GM12878 (cell line): ENCODE data around the gene DYSF. TPM values are rescaled to one million over a fixed set of nuclear protein-coding genes. Genes with fewer than 3 reads are reported as not detected.

Experiments
- ATAC-seq: fragments of 200-7000 bp; cut with Tn5 transposase; 3 replicates; pipeline ENCODE4 v1.9.1; 2020; ENCODE audit warnings: mild to moderate bottlenecking, moderate library complexity
- BruUV-seq: library from RNA; stranded (reverse); fragments of 400-500 nt; replicated peaks from 2 replicates; lab custom pipeline; 2021; lab: Mats Ljungman, UMichigan
- CTCF ChIA-PET: fragments of 300-600 bp; sonication (Branson Sonifier 250); formaldehyde crosslinking; extraction: SDS; loops from one replicate; lab custom pipeline; 2021; ENCODE audit warnings: inconsistent platforms; lab: Yijun Ruan, JAX
- POLR2A ChIA-PET: fragments of 350-600 bp; formaldehyde crosslinking; extraction: SDS; loops from one replicate; lab custom pipeline; 2021; ENCODE audit warnings: inconsistent platforms; lab: Charles Lee
- RAD21 ChIA-PET: fragments of 300-600 bp; sonication (Branson Sonifier 250); formaldehyde crosslinking; loops from one replicate; lab custom pipeline; 2023; ENCODE audit warnings: antibody characterized with exemption; ENCODE audit not compliant: unreplicated experiment; lab: Charles Lee
- SMC1A ChIA-PET: fragments of 300-600 bp; sonication (Branson Sonifier 250); formaldehyde crosslinking; loops from one replicate; lab custom pipeline; 2023; ENCODE audit not compliant: unreplicated experiment, uncharacterized antibody; lab: Charles Lee
- DNase-seq: peaks from one replicate; pipeline ENCODE4 v3.0.0-alpha.2; 2011; ENCODE audit warnings: low read depth, low spot score
- FAIRE-seq: peaks from 3 replicates; lab custom pipeline; 2011; peaks lifted over from hg19 to GRCh38; lab: Jason Lieb, UNC
- H2AFZ ChIP-seq: 2 replicates; pipeline ENCODE4 v1.6.0; 2011; ENCODE audit warnings: low read depth, low read length, control low read depth; ENCODE audit not compliant: control insufficient read depth
- H3K27ac ChIP-seq: 2 replicates; pipeline ENCODE4 v1.5.1; 2011; ENCODE audit warnings: control low read depth; ENCODE audit not compliant: control insufficient read depth, insufficient read depth
- H3K27me3 ChIP-seq, 2 experiments: replicated peaks in 1 of 2; 2 replicates each; pipeline versions ENCODE4 v1.6.0 to v1.6.1; 2011; ENCODE audit warnings: low read length in 1 of 2; ENCODE audit not compliant: control insufficient read depth in 2 of 2, insufficient read depth in 2 of 2
- H3K36me3 ChIP-seq, 2 experiments: 2 replicates each; pipeline ENCODE4 v1.5.1; 2011; ENCODE audit warnings: low read length in 1 of 2; ENCODE audit not compliant: control insufficient read depth in 2 of 2, insufficient read depth in 2 of 2
- H3K4me1 ChIP-seq: 2 replicates; pipeline ENCODE4 v1.6.1; 2011; ENCODE audit warnings: mild to moderate bottlenecking, low read length, moderate library complexity, mixed read lengths; ENCODE audit not compliant: control insufficient read depth, insufficient read depth
- H3K4me2 ChIP-seq: 2 replicates; pipeline ENCODE4 v1.6.0; 2011; ENCODE audit warnings: control low read depth; ENCODE audit not compliant: control insufficient read depth, insufficient read depth
- H3K4me3 ChIP-seq: fragments of 200-600 bp; sonication (generic); 2 replicates; pipeline ENCODE4 v1.5.1; 2016
- H3K79me2 ChIP-seq: 2 replicates; pipeline ENCODE4 v1.6.0; 2011; ENCODE audit warnings: low read length; ENCODE audit not compliant: control insufficient read depth, insufficient read depth
- H3K9ac ChIP-seq: 2 replicates; pipeline ENCODE4 v1.8.0; 2011; ENCODE audit warnings: low read length, control low read depth, mixed read lengths; ENCODE audit not compliant: control insufficient read depth, insufficient read depth
- H3K9me3 ChIP-seq: replicated peaks from 3 replicates; pipeline ENCODE4 v1.5.1; 2011; ENCODE audit warnings: mild to moderate bottlenecking, low read length; ENCODE audit not compliant: control insufficient read depth, insufficient read depth
- H4K20me1 ChIP-seq: 2 replicates; pipeline ENCODE4 v1.6.0; 2011; ENCODE audit not compliant: control insufficient read depth, insufficient read depth
- CBX3 ChIP-seq: fragments of 200-600 bp; sonication (generic); IDR thresholded peaks from 2 replicates; pipeline ENCODE4 v1.6.1; 2016; ENCODE audit warnings: low read depth, borderline replicate concordance
- EP300 ChIP-seq, 2 experiments: fragments of 150-350 bp in 1 of 2; IDR thresholded peaks; 2 replicates each; pipeline ENCODE4 v1.6.1; 2011 to 2012; ENCODE audit warnings: low read depth in 2 of 2, low read length in 2 of 2, borderline replicate concordance in 1 of 2, improper control_type of control experiment in 1 of 2, inconsistent platforms in 1 of 2; ENCODE audit not compliant: control insufficient read depth in 1 of 2
- GATAD2B ChIP-seq: fragments of 450-650 bp; conservative IDR thresholded peaks from 2 replicates; pipeline ENCODE4 v1.6.1; 2017; ENCODE audit warnings: low read depth, mild to moderate bottlenecking, moderate library complexity
- HCFC1 ChIP-seq: fragments of 150-350 bp; IDR thresholded peaks from 2 replicates; pipeline ENCODE4 v1.6.1; 2014; ENCODE audit warnings: low read length
- MAX ChIP-seq: IDR thresholded peaks from 2 replicates; pipeline ENCODE4 v1.6.1; 2012; ENCODE audit warnings: low read depth, low read length, improper control_type of control experiment
- MEF2A ChIP-seq: IDR thresholded peaks from 2 replicates; pipeline ENCODE4 v1.6.1; 2011; ENCODE audit warnings: low read depth, mild to moderate bottlenecking, low read length, moderate library complexity; ENCODE audit not compliant: insufficient read depth
- NFYB ChIP-seq: IDR thresholded peaks from 2 replicates; pipeline ENCODE4 v1.6.1; 2011; ENCODE audit warnings: low read depth, mild to moderate bottlenecking, low read length, improper control_type of control experiment, moderate library complexity; ENCODE audit not compliant: insufficient read depth
- RAD21 ChIP-seq: IDR thresholded peaks from 2 replicates; pipeline ENCODE4 v1.6.1; 2011; ENCODE audit warnings: mild to moderate bottlenecking, low read depth, low read length, moderate library complexity; ENCODE audit not compliant: insufficient read depth
- SKIL ChIP-seq: fragments of 450-650 bp; IDR thresholded peaks from 2 replicates; pipeline ENCODE4 v1.6.1; 2017; ENCODE audit warnings: mild to moderate bottlenecking, low read depth, inconsistent platforms; ENCODE audit not compliant: poor library complexity, severe bottlenecking
- STAT3 ChIP-seq: IDR thresholded peaks from 2 replicates; pipeline ENCODE4 v1.6.1; 2011; ENCODE audit warnings: low read depth, low read length, improper control_type of control experiment
- TBL1XR1 ChIP-seq: IDR thresholded peaks from 2 replicates; pipeline ENCODE4 v1.6.1; 2012; ENCODE audit warnings: low read depth, low read length, improper control_type of control experiment
- WGBS: methylation state at CpG from one replicate; pipeline ENCODE4 v1.1.6; 2016; ENCODE audit warnings: low lambda C conversion rate; ENCODE audit not compliant: insufficient replicate concordance, insufficient coverage; ENCODE audit errors: missing lambda C conversion rate; 5-methylcytosine and 5-hydroxymethylcytosine counted together
- in situ Hi-C: fragments of 300-500 bp; cut with MboI; formaldehyde crosslinking; loops from 9 replicates; pipeline ENCODE4 v1.14.3; 2018; ENCODE audit warnings: mixed read lengths
- intact Hi-C: fragments of 100-400 bp; cut with micrococcal nuclease; formaldehyde crosslinking; loops from one replicate; pipeline ENCODE4 v1.14.2; 2022; ENCODE audit not compliant: unreplicated experiment
- polyA plus RNA-seq, 11 experiments: library from polyadenylated mRNA; depleted of rRNA in 4 of 11; unstranded in 6 of 11; stranded (reverse) in 5 of 11; fragments of >200 nt; fragmentation: Nextera tagmentation in 4 of 11; fragmentation: Illumina TruSeq in 1 of 11; extraction: Ambion mirVana in 4 of 11; extraction: Trizol in 1 of 11; gene quantifications; 1 replicate in 1 of 11; 2 replicates in 10 of 11; pipeline versions ENCODE4 v1.2.1 to v1.2.3, GENCODE V29; 2011 to 2016; ENCODE audit warnings: inconsistent platforms in 2 of 11, missing spikeins in 2 of 11, low read depth in 1 of 11
- total RNA-seq, 4 experiments: library from RNA; depleted of rRNA in 3 of 4; stranded (reverse); fragments of >200 nt in 3 of 4; fragmentation: Illumina TruSeq in 1 of 4; extraction: Trizol in 1 of 4; gene quantifications; 2 replicates each; pipeline versions ENCODE4 v1.2.1 to v1.2.3, GENCODE V29; 2013 to 2021

The DYSF gene
- total and polyA plus RNA-seq, 10 of the 15 experiments (the other 5 are each of a cell fraction or from before 2014, with no cell fraction given): under 0.01 to 0.15 (median 0.03) TPM; not detected in 7

- no peaks in the 10 kb centered on the region for H3K9me3 ChIP-seq
- in situ Hi-C loops: loop anchor here (10.0 kb wide), 1 partner anchor 1053 kb away; no protein-coding TSS in a partner anchor
- no peak overlapping the region for H3K4me3 ChIP-seq
- no TSS peak for BruUV-seq
- no peaks in the 10 kb centered on the region for H3K4me1 ChIP-seq
- ATAC-seq: no peak
- peaks cover 0 to 1% of the 10 kb centered on the region in 2 experiments; a peak in 2 of 4 replicates for H3K27me3 ChIP-seq
- H3K79me2 ChIP-seq: no peaks in the 10 kb centered on the region
- ChIA-PET POLR2A (no interaction called here), SMC1A (no interaction called here), CTCF (no interaction called here), RAD21 (no interaction called here)
- DNase-seq: no peak
- H3K36me3 ChIP-seq: no peaks in the 10 kb centered on the region
- no peak overlapping the region for H3K4me2 ChIP-seq
- no peak overlapping the region for H3K27ac ChIP-seq
- WGBS: 30% methylated on average over 9 of the region's 9 CpGs
- H2AFZ ChIP-seq: no peak overlapping the region
- H3K9ac ChIP-seq: no peak overlapping the region
- intact Hi-C loops: loop anchor here (5.0 kb wide), 2 partner anchors 621 to 1046 kb away; no protein-coding TSS in a partner anchor
- TF ChIP-seq MEF2A (no peak), STAT3 (no peak), SKIL (no peak), HCFC1 (no peak), TBL1XR1 (no peak), NFYB (no peak), RAD21 (no peak), MAX (no peak), GATAD2B (no peak), EP300 (IDR thresholded peaks at IDR 0.05; ENCODE audit: borderline replicate concordance in 1 of 2, control insufficient read depth in 1 of 2, low read depth in 2 of 2, low read length in 2 of 2) (no peak), CBX3 (no peak)
- H4K20me1 ChIP-seq: no peaks in the 10 kb centered on the region; the same call in 1 of the 2 replicates
- FAIRE-seq: no peak
Observed at GRCh38 chr2:71531522-71532047, 78.2 kb downstream of the DYSF start.
